Psoas muscle (tissue), 8 donors: ENCODE measurements around the gene NIM1K. TPM values are rescaled to one million over a fixed set of nuclear protein-coding genes. Genes with fewer than 3 reads are reported as not detected.
"Not testable (repeated sequence)": the region's sequence is repeated elsewhere in the genome, so short reads cannot be mapped to it uniquely, and the experiment has no call there.

Experiments
- ATAC-seq, 4 donors: fragments of 200-7000 bp; cut with Tn5 transposase; one replicate each; pipeline ENCODE4 v1.9.1; 2020; ENCODE audit warnings: moderate library complexity in 3 of 4, mild to moderate bottlenecking in 2 of 4
- DNase-seq, 2 donors: peaks; one replicate each; pipeline ENCODE4 v3.0.0-alpha.2; 2020
- H3K27ac ChIP-seq: fragments of 200-600 bp; one replicate; pipeline ENCODE4 v1.8.0; 2022
- H3K27me3 ChIP-seq, 3 donors: fragments of 200-600 bp in 1 of 3; one replicate each; pipeline versions ENCODE4 v1.6.1 to v1.8.0; 2013 to 2022; ENCODE audit warnings: low read length in 2 of 3, mild to moderate bottlenecking in 2 of 3, moderate library complexity in 1 of 3; ENCODE audit not compliant: insufficient read depth in 3 of 3
- H3K36me3 ChIP-seq, 2 donors: fragments of 200-600 bp in 1 of 2; one replicate each; pipeline versions ENCODE4 v1.6.1 to v1.8.0; 2013 to 2022; ENCODE audit warnings: low read depth in 1 of 2, mild to moderate bottlenecking in 1 of 2, moderate library complexity in 1 of 2; ENCODE audit not compliant: insufficient read depth in 1 of 2
- H3K4me1 ChIP-seq: fragments of 200-600 bp; one replicate; pipeline ENCODE4 v1.8.0; 2022
- H3K4me3 ChIP-seq: fragments of 200-600 bp; one replicate; pipeline ENCODE4 v1.8.0; 2022; ENCODE audit warnings: mild to moderate bottlenecking
- H3K9me3 ChIP-seq: fragments of 200-600 bp; one replicate; pipeline ENCODE4 v1.8.0; 2022
- CTCF ChIP-seq: fragments of 200-600 bp; IDR thresholded peaks from one replicate; pipeline ENCODE4 v1.8.0; 2022; ENCODE audit warnings: antibody characterized with exemption
- WGBS, 3 donors: extraction: QIAGEN DNeasy Blood & Tissue Kit; methylation state at CpG; one replicate each; pipeline versions ENCODE4 v1.1.6 to v1.1.7; 2013; 5-methylcytosine and 5-hydroxymethylcytosine counted together
- intact Hi-C, 2 donors: fragments of 100-400 bp; cut with DNase I; formaldehyde crosslinking; loops; one replicate each; pipeline versions ENCODE4 v1.11.0 to v1.14.2; 2022
- polyA plus RNA-seq, 3 donors: library from polyadenylated mRNA; stranded (reverse); fragments of 200-250 nt; gene quantifications; one replicate each; pipeline ENCODE4 v1.2.3, GENCODE V29; 2013
- total RNA-seq, 4 donors: library from RNA; stranded (reverse); fragmentation: NEBNext Ultra II Directional in 2 of 4; extraction: Animal tissue kit (Norgen Biotek cat#: 25700) in 2 of 4; gene quantifications; one replicate each; pipeline versions ENCODE4 v1.2.1 to v1.2.4, GENCODE V29; 2021 to 2023
- donor health status: healthy with polysubstance abuse.
- donor health status: DM: no; HTN: no; CAD: no; lungs with moderate emphysema.
- donor health status: Bipolar disorder and iron deficiency.
- donor health status: healthy.
- donor health status: DM: yes; HTN: yes; CAD: no.
- donor health status: DM: no; HTN: no; CAD: no.
- donor health status: DM: no; HTN: no; CAD: no.
- donor health status: DM: yes; HTN: yes; CAD: no.

The NIM1K gene
- total and polyA plus RNA-seq, 7 donors = 0.10 to 0.25 (median 0.20) TPM; not detected in 1

- no peaks in the 10 kb centered on the region for H3K4me1 ChIP-seq
- no peak for TF ChIP-seq CTCF
- DNase-seq = no peak
- no peak overlapping the region for H3K4me3 ChIP-seq
- H3K27me3 ChIP-seq = no peaks in the 10 kb centered on the region
- H3K27ac ChIP-seq = no peak overlapping the region
- no peak for ATAC-seq
- H3K36me3 ChIP-seq = no peaks in the 10 kb centered on the region
- intact Hi-C loops = no loop called here
- 74 to 80% (median 74%) methylated on average over 2 of the region's 2 CpGs for WGBS, 3 donors
- no peaks in the 10 kb centered on the region for H3K9me3 ChIP-seq
Observed at GRCh38 chr5:43255704-43256103, 63.7 kb downstream of the NIM1K start.

- no peaks in the 10 kb centered on the region for H3K27me3 ChIP-seq
- ATAC-seq (no peak), DNase-seq (no peak)
- 46 to 59% (median 49%) methylated on average over 2 of the region's 2 CpGs for WGBS, 3 donors
- H3K36me3 ChIP-seq = no peaks in the 10 kb centered on the region
- H3K27ac ChIP-seq = no peak overlapping the region
- no peaks in the 10 kb centered on the region for H3K4me1 ChIP-seq
- no peak for TF ChIP-seq CTCF
- H3K9me3 ChIP-seq = no peaks in the 10 kb centered on the region
- intact Hi-C loops = no loop called here
- no peak overlapping the region for H3K4me3 ChIP-seq
Observed at GRCh38 chr5:43256261-43256966, 64.4 kb downstream of the NIM1K start.

GRCh38 chr5:43258116-43258515 is 66.1 kb downstream of the NIM1K start:
- Histone ChIP-seq H3K27ac (no peak overlapping the region), H3K4me1 (no peaks in the 10 kb centered on the region), H3K4me3 (no peak overlapping the region), H3K27me3 (no peaks in the 10 kb centered on the region), H3K9me3 (no peaks in the 10 kb centered on the region), H3K36me3 (no peaks in the 10 kb centered on the region)
- no peak for TF ChIP-seq CTCF
- intact Hi-C loops = no loop called here
- WGBS, 3 donors = 64 to 90% (median 87%) methylated on average over 1 of the region's 1 CpG
- no peak for ATAC-seq
- no peak for DNase-seq

- intact Hi-C loops, H3K27ac ChIP-seq, ATAC-seq, H3K27me3 ChIP-seq, H3K4me1 ChIP-seq, H3K4me3 ChIP-seq, DNase-seq, H3K9me3 ChIP-seq, H3K36me3 ChIP-seq: not testable (repeated sequence)
- 89 to 94% (median 94%) methylated on average over 2 of the region's 2 CpGs for WGBS, 3 donors
Observed at GRCh38 chr5:43262269-43262668, 70.2 kb downstream of the NIM1K start.

GRCh38 chr5:43268188-43268820 is 76.3 kb downstream of the NIM1K start:
- 90 to 97% (median 96%) methylated on average over 1 of the region's 1 CpG for WGBS, 3 donors
- H3K9me3 ChIP-seq = no peaks in the 10 kb centered on the region
- no peak overlapping the region for H3K4me3 ChIP-seq
- H3K27me3 ChIP-seq = no peaks in the 10 kb centered on the region
- H3K27ac ChIP-seq = no peak overlapping the region
- no peak for DNase-seq
- no peak for ATAC-seq
- no peaks in the 10 kb centered on the region for H3K4me1 ChIP-seq
- no peaks in the 10 kb centered on the region for H3K36me3 ChIP-seq
- TF ChIP-seq CTCF = no peak
- intact Hi-C loops = no loop called here
